ENCODE measurements around the gene SMYD1. TPM values are rescaled to one million over a fixed set of nuclear protein-coding genes. Genes with fewer than 3 reads are reported as not detected.

SMYD1 gene
- total RNA-seq = not detected in 2 replicates

GRCh38 chr2:88067598-88067997 lies at the start of gene SMYD1:
Gene SMYD1, plus strand, starts transcription at chr2:88067825. Its CDS starts 40 bp downstream, at chr2:88067865.

GRCh38 chr2:88055371-88056128 lies 12.1 kb upstream of the SMYD1 start, which contains the start of gene KRCC1:
Gene KRCC1, minus strand, starts transcription at chr2:88055783. Its CDS starts 27,220 bp downstream, at chr2:88028563.

GRCh38 chr2:88127888-88128653 lies 60.4 kb downstream of the SMYD1 start, which contains the start of gene FABP1:
Gene FABP1, minus strand, starts transcription at chr2:88128062. Its CDS starts 45 bp downstream, at chr2:88128017.

Small RNA genes within 50 kb of the gene (small RNA-seq; reads per million reads assigned to genes)
- not detected for gene MIR4780

Other genes starting within 250 kb of the SMYD1 start
- 2.2 and 4.7 TPM in 2 replicates for gene RGPD2, start 242.0 kb upstream of the SMYD1 start, total RNA-seq
- gene RNU2-63P, start 51.3 kb upstream of the SMYD1 start, total RNA-seq = under 0.01 and 275 TPM in 2 replicates
- 17.6 and 20.3 TPM in 2 replicates for gene KRCC1, start 12.0 kb upstream of the SMYD1 start, total RNA-seq
- gene FABP1, start 60.2 kb downstream of the SMYD1 start, total RNA-seq = not detected in 2 replicates
- 0.98 and 3.7 TPM in 2 replicates for gene THNSL2, start 102.5 kb downstream of the SMYD1 start, total RNA-seq